KMS-11 (cell line): ENCODE data around the gene MTMR10.

Source experiments
- H2AFZ ChIP-seq: fragments of 200-600 bp; sonication (generic); 2 replicates; pipeline ENCODE4 v1.6.1; 2016; ENCODE audit warnings: antibody characterized with exemption, mixed run types, low read depth
- H3K27ac ChIP-seq: fragments of 200-600 bp; sonication (generic); 2 replicates; pipeline ENCODE4 v1.6.1; 2016; ENCODE audit warnings: mild to moderate bottlenecking, mixed run types
- H3K27me3 ChIP-seq: fragments of 200-600 bp; sonication (generic); 2 replicates; pipeline ENCODE4 v1.6.1; 2017; ENCODE audit warnings: mild to moderate bottlenecking, low read depth, mixed run types, moderate library complexity; ENCODE audit not compliant: insufficient read depth
- H3K36me3 ChIP-seq: fragments of 200-600 bp; sonication (generic); 2 replicates; pipeline ENCODE4 v1.6.1; 2017; ENCODE audit warnings: mild to moderate bottlenecking, mixed run types; ENCODE audit not compliant: insufficient read depth
- H3K4me1 ChIP-seq: fragments of 200-600 bp; sonication (generic); 2 replicates; pipeline ENCODE4 v1.6.1; 2016; ENCODE audit warnings: mild to moderate bottlenecking, low read depth, mixed run types; ENCODE audit not compliant: poor library complexity, severe bottlenecking
- H3K4me2 ChIP-seq: fragments of 200-600 bp; sonication (generic); 2 replicates; pipeline ENCODE4 v1.7.0; 2016; ENCODE audit warnings: mild to moderate bottlenecking, mixed run types
- H3K4me3 ChIP-seq: fragments of 200-600 bp; sonication (generic); IDR thresholded peaks from 2 replicates; pipeline ENCODE4 v1.6.1; 2017; ENCODE audit warnings: low read depth, low read length, mixed read lengths; ENCODE audit not compliant: insufficient read depth
- H3K79me2 ChIP-seq: fragments of 200-600 bp; sonication (generic); 2 replicates; pipeline ENCODE4 v1.6.1; 2016; ENCODE audit warnings: low read depth, mixed run types; ENCODE audit not compliant: insufficient read depth
- H3K9ac ChIP-seq: fragments of 200-600 bp; sonication (generic); 2 replicates; pipeline ENCODE4 v1.6.1; 2016; ENCODE audit warnings: mild to moderate bottlenecking, mixed run types
- H4K20me1 ChIP-seq: fragments of 200-600 bp; sonication (generic); 2 replicates; pipeline ENCODE4 v1.6.1; 2016; ENCODE audit warnings: mild to moderate bottlenecking, mixed run types; ENCODE audit not compliant: insufficient read depth
- TF ChIP-seq, protein P1 (sequence below): fragments of 200-600 bp; sonication (generic); conservative IDR thresholded peaks from 2 replicates; pipeline ENCODE4 v1.6.1; 2017; ENCODE audit warnings: low read depth, mild to moderate bottlenecking, antibody characterized with exemption, low read length, moderate library complexity, mixed read lengths

MTMR10 gene

DNA sequence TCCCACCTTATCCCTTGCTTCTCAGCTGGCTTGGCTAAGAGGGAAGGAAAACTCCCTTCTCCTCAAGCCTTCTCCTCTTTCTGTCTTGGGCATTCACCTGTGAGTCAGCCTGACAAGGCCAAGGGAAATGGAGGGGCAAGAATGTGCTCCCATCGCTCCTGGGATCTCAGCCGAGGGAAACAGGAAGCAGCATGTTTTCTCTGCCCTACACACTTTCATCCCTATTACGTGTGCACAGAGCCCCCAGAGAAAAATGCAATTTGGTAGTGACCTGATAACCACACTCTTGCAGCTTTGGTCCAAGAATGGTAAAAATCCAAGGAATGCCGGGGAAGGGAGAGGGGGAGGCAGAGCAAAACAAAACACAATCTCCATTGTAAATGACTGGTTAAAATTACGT is 32.9 kb upstream of the MTMR10 start:
- no peaks in the 10 kb centered on the region for H3K4me1 ChIP-seq
- no peaks in the 10 kb centered on the region for H3K79me2 ChIP-seq
- H3K4me3 ChIP-seq, result no peak overlapping the region
- H3K36me3 ChIP-seq, result no peaks in the 10 kb centered on the region
- H3K27ac ChIP-seq, result no peak overlapping the region
- TF ChIP-seq, protein P1, sequence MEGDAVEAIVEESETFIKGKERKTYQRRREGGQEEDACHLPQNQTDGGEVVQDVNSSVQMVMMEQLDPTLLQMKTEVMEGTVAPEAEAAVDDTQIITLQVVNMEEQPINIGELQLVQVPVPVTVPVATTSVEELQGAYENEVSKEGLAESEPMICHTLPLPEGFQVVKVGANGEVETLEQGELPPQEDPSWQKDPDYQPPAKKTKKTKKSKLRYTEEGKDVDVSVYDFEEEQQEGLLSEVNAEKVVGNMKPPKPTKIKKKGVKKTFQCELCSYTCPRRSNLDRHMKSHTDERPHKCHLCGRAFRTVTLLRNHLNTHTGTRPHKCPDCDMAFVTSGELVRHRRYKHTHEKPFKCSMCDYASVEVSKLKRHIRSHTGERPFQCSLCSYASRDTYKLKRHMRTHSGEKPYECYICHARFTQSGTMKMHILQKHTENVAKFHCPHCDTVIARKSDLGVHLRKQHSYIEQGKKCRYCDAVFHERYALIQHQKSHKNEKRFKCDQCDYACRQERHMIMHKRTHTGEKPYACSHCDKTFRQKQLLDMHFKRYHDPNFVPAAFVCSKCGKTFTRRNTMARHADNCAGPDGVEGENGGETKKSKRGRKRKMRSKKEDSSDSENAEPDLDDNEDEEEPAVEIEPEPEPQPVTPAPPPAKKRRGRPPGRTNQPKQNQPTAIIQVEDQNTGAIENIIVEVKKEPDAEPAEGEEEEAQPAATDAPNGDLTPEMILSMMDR, result no peak
- no peak overlapping the region for H2AFZ ChIP-seq
- no peaks in the 10 kb centered on the region for H4K20me1 ChIP-seq
- no peak overlapping the region for H3K9ac ChIP-seq
- no peaks in the 10 kb centered on the region for H3K27me3 ChIP-seq
- no peak overlapping the region for H3K4me2 ChIP-seq

DNA sequence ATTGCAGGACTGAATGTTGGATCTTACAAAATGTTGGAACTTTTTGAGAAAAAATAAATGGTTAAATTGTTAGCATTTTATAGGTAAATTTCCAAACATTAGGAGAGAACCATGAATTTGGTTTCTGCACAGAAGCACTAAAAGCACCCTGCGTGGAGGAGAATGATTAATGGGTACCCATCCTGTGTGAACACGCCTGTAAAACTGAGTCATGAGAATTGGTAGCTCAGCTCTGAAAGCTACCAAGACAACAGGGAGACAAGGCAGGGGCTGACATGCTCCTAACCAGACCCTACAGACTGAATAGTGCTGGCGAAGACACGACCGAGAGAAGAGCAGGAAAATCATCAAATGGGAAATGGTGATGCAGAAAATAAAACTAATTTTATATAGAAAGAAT is 32.4 kb upstream of the MTMR10 start:
- Histone ChIP-seq H3K9ac (no peak overlapping the region), H3K27ac (no peak overlapping the region), H3K4me2 (no peak overlapping the region), H3K4me1 (no peaks in the 10 kb centered on the region), H4K20me1 (no peaks in the 10 kb centered on the region), H3K79me2 (no peaks in the 10 kb centered on the region), H3K36me3 (no peaks in the 10 kb centered on the region), H3K4me3 (no peak overlapping the region), H2AFZ (no peak overlapping the region), H3K27me3 (no peaks in the 10 kb centered on the region)
- TF ChIP-seq, protein P1, result no peak

DNA sequence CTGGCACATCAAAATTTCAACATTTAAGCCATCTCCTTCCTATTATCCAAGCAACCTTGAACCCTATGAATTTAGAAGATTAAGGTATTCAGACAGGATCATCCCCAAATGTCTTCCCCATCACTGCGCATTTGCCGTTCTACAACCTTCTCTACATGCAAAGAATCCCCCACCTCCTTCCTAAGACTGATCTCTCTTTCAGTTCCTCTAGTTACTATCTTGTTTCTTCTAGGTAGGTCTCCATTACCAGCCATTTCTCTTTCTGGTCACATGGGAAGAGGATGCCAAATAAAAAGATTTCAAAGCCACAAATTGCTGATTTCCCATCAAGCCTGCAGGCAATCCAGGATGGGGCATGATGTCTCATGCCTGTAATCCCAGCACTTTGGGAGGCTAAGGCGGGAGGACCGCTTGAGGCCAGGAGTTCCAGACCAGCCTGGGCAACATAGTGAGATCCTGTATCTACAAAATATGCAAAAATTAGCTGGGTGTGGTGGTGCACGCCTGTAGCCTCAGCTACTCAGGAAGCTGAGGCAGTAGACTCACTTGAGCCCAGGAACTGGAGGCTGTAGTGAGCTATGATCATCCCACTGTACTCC is 29.7 kb upstream of the MTMR10 start:
- H2AFZ ChIP-seq, result no peak overlapping the region

DNA sequence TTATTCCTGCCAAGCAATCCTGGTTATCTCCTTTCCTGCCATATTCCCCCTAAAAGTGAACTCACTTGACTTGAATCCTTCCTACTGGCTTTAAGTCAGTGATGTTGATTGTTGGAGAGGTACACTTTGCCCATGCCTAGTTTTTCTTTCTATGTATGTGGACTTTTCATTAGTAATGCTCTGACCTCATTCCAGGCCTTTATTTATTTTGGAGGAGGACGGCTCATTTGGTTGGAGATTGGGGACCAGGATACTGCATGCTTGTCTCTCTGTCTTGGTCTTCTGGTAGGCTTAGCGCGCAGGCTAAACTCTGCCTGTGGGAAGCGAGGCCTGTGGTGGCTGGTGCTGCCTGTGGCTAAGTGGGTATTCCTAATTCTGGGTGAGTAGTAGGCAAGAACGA is 29.1 kb upstream of the MTMR10 start:
- Histone ChIP-seq H3K4me1 (peaks cover 13% of the 10 kb centered on the region), H3K27me3 (no peaks in the 10 kb centered on the region), H3K4me2 (no peak overlapping the region), H3K79me2 (no peaks in the 10 kb centered on the region), H2AFZ (no peak overlapping the region), H3K27ac (no peak overlapping the region), H3K4me3 (no peak overlapping the region), H4K20me1 (no peaks in the 10 kb centered on the region), H3K36me3 (no peaks in the 10 kb centered on the region), H3K9ac (no peak overlapping the region)
- TF ChIP-seq, protein P1, result no peak

More for the DNA sequence above, 29.7 kb upstream of the MTMR10 start:
- Histone ChIP-seq H4K20me1 (no peaks in the 10 kb centered on the region), H3K9ac (no peak overlapping the region), H3K4me1 (peaks cover 7% of the 10 kb centered on the region), H3K27me3 (no peaks in the 10 kb centered on the region), H3K27ac (no peak overlapping the region), H3K79me2 (no peaks in the 10 kb centered on the region), H3K4me2 (no peak overlapping the region), H3K36me3 (no peaks in the 10 kb centered on the region), H3K4me3 (no peak overlapping the region)
- TF ChIP-seq, protein P1, result no peak
